ENCODE data around the gene CCDC106.
A peak's percentile ranks its signal among the peaks of the same experiment; 100 is the strongest.

The CCDC106 gene

GRCh38 chr19:55642153-55643002, 5.6 kb upstream of the CCDC106 start:
- Histone ChIP-seq H4K20me1 (ENCODE audit: insufficient read depth, low read length) (no peaks in the 10 kb centered on the region), H3K4me1 (ENCODE audit: insufficient read depth, low read length, severe bottlenecking) (peaks cover 57% of the 10 kb centered on the region), H3K9me3 (ENCODE audit: low read length) (no peaks in the 10 kb centered on the region), H3K36me3 (ENCODE audit: insufficient read depth, low read length) (peaks cover 26% of the 10 kb centered on the region), H3K4me2 (ENCODE audit: low read length) (peak overlapping the region; percentile 87), H3K9me2 (ENCODE audit: low read depth, low read length) (no peaks in the 10 kb centered on the region), H3K27ac (ENCODE audit: low read depth, low read length, poor library complexity, severe bottlenecking) (peak overlapping the region; percentile 94), H3K9ac (ENCODE audit: low read length) (peak overlapping the region; percentile 96), H3K27me3 (ENCODE audit: insufficient read depth, low read length) (no peaks in the 10 kb centered on the region), H3K4me3 (ENCODE audit: low read depth, low read length, poor library complexity, severe bottlenecking) (peak overlapping the region; percentile 89), H3F3A (ENCODE audit: insufficient read depth, low read length) (peaks cover 9% of the 10 kb centered on the region; the same call in 1 of the 2 replicates), H2AFZ (ENCODE audit: low read length) (no peak overlapping the region), H3K79me2 (ENCODE audit: insufficient read depth, low read length) (peaks cover 10% of the 10 kb centered on the region)
- TF ChIP-seq EZH2 (IDR thresholded peaks at IDR 0.05; ENCODE audit: borderline replicate concordance, low read length), result no peak
- no peak for TF ChIP-seq CTCF (IDR thresholded peaks at IDR 0.05; ENCODE audit: low read length)

- H3K79me2 ChIP-seq (ENCODE audit: insufficient read depth, low read length), result peaks cover 10% of the 10 kb centered on the region
- peak within 1 kb of the TSS; percentile 89 for H3K4me3 ChIP-seq (ENCODE audit: low read depth, low read length, poor library complexity, severe bottlenecking)
- H3K36me3 ChIP-seq (ENCODE audit: insufficient read depth, low read length), result peaks cover 26% of the 10 kb centered on the region
- no peak within 1 kb of the TSS for H2AFZ ChIP-seq (ENCODE audit: low read length)
- no peaks in the 10 kb centered on the region for H4K20me1 ChIP-seq (ENCODE audit: insufficient read depth, low read length)
- TF ChIP-seq CTCF (IDR thresholded peaks at IDR 0.05; ENCODE audit: low read length), result no peak
- no peak for TF ChIP-seq EZH2 (IDR thresholded peaks at IDR 0.05; ENCODE audit: borderline replicate concordance, low read length)
- H3K4me1 ChIP-seq (ENCODE audit: insufficient read depth, low read length, severe bottlenecking), result peaks cover 60% of the 10 kb centered on the region
- peak within 1 kb of the TSS; percentile 87 for H3K4me2 ChIP-seq (ENCODE audit: low read length)
- H3K27ac ChIP-seq (ENCODE audit: low read depth, low read length, poor library complexity, severe bottlenecking), result peak within 1 kb of the TSS; percentile 94
- no peaks in the 10 kb centered on the region for H3K9me2 ChIP-seq (ENCODE audit: low read depth, low read length)
- H3K9me3 ChIP-seq (ENCODE audit: low read length), result no peaks in the 10 kb centered on the region
- peak within 1 kb of the TSS; percentile 96 for H3K9ac ChIP-seq (ENCODE audit: low read length)
- H3K27me3 ChIP-seq (ENCODE audit: insufficient read depth, low read length), result no peaks in the 10 kb centered on the region
- peaks cover 9% of the 10 kb centered on the region; the same call in 1 of the 2 replicates for H3F3A ChIP-seq (ENCODE audit: insufficient read depth, low read length)
Observed at GRCh38 chr19:55643003-55643886, 4.8 kb upstream of the CCDC106 start, which contains the start of gene ZNF581. Gene ZNF581, plus strand, starts transcription at chr19:55643649. Its CDS starts 923 bp downstream, at chr19:55644572.

- peaks cover 10% of the 10 kb centered on the region for H3K79me2 ChIP-seq (ENCODE audit: insufficient read depth, low read length)
- peaks cover 65% of the 10 kb centered on the region for H3K4me1 ChIP-seq (ENCODE audit: insufficient read depth, low read length, severe bottlenecking)
- peak overlapping the region; percentile 94 for H3K27ac ChIP-seq (ENCODE audit: low read depth, low read length, poor library complexity, severe bottlenecking)
Observed at GRCh38 chr19:55643887-55644176, 4.2 kb upstream of the CCDC106 start.

More at GRCh38 chr19:55643887-55644176, 4.2 kb upstream of the CCDC106 start:
- H3K27me3 ChIP-seq (ENCODE audit: insufficient read depth, low read length), result no peaks in the 10 kb centered on the region
- peaks cover 9% of the 10 kb centered on the region; the same call in 1 of the 2 replicates for H3F3A ChIP-seq (ENCODE audit: insufficient read depth, low read length)
- no peaks in the 10 kb centered on the region for H4K20me1 ChIP-seq (ENCODE audit: insufficient read depth, low read length)
- H3K9me2 ChIP-seq (ENCODE audit: low read depth, low read length), result no peaks in the 10 kb centered on the region
- no peaks in the 10 kb centered on the region for H3K9me3 ChIP-seq (ENCODE audit: low read length)
- H3K4me2 ChIP-seq (ENCODE audit: low read length), result peak overlapping the region; percentile 87
- H3K9ac ChIP-seq (ENCODE audit: low read length), result peak overlapping the region; percentile 96
- H3K36me3 ChIP-seq (ENCODE audit: insufficient read depth, low read length), result peaks cover 26% of the 10 kb centered on the region
- H3K4me3 ChIP-seq (ENCODE audit: low read depth, low read length, poor library complexity, severe bottlenecking), result peak overlapping the region; percentile 89
- TF ChIP-seq CTCF (IDR thresholded peaks at IDR 0.05; ENCODE audit: low read length) (no peak), EZH2 (IDR thresholded peaks at IDR 0.05; ENCODE audit: borderline replicate concordance, low read length) (no peak)
- no peak overlapping the region for H2AFZ ChIP-seq (ENCODE audit: low read length)
